Measurements from ENCODE around the gene CCL13.

DNA sequence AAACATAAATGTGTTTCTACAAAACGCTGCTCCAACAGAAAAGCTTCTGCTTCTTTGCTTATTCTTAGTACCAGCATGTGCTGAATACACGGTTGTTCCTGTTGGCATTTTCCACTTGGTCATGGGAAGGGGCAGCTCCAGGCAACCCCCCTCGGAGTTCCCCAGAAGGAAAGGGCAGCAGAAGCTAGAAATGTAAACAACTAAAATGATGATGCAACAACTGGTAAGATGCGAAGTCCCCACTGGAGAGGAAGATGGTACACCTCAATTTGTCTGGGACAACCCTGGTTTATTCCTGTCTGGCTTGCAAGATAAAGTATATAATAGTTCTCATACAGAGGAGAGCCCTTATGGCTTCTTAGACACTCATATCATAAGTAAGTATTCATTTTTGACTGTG lies 9.2 kb upstream of the CCL13 start:
- TF ChIP-seq, protein P1, sequence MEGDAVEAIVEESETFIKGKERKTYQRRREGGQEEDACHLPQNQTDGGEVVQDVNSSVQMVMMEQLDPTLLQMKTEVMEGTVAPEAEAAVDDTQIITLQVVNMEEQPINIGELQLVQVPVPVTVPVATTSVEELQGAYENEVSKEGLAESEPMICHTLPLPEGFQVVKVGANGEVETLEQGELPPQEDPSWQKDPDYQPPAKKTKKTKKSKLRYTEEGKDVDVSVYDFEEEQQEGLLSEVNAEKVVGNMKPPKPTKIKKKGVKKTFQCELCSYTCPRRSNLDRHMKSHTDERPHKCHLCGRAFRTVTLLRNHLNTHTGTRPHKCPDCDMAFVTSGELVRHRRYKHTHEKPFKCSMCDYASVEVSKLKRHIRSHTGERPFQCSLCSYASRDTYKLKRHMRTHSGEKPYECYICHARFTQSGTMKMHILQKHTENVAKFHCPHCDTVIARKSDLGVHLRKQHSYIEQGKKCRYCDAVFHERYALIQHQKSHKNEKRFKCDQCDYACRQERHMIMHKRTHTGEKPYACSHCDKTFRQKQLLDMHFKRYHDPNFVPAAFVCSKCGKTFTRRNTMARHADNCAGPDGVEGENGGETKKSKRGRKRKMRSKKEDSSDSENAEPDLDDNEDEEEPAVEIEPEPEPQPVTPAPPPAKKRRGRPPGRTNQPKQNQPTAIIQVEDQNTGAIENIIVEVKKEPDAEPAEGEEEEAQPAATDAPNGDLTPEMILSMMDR (IDR thresholded peaks at IDR 0.05) = no peak
- no peak for TF ChIP-seq POLR2A (IDR thresholded peaks at IDR 0.05)
